Measurements from ENCODE around the gene PLEK2.

DNA sequence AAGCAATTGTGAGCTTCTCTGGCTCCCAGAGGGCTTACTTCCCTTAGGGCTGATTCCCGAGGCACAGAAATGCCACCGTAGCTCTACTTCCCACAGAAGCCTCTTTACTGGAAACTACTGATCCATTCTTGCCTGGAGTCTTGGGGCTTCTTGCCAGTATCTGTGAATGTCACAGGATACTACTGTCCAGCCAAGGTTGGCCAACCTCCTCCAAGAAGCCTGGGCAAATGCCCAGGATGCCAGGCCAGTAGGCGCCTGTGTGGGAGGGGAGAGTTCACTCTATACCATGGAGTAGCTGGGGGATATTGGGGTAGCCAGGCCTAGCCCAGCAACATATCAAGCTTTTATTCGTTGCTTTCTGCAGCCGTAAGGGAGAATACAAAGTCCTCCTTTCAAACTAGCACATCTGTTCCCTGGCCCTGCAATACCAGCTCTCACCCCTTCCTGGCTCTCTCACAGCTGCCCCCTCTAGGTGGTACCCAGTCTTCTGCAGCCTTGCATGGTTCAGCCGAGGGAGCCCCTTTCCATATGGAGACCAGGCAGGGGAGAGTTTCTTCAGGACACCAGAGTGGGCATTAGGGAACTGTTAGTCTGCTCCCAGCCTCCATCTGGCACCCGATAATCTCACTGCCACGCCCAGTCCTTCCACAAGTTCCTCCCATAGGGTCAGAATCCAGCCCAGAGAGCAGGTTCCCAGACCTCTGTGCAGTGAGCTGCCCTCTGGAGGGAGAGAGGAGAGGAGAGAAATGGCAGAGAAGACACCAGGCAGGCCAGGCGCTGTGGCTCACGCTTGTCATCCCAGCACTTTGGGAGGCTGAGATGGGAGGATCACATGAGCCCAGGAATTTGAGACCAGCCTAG lies 24.3 kb upstream of the PLEK2 start:
- TF ChIP-seq, protein P1, sequence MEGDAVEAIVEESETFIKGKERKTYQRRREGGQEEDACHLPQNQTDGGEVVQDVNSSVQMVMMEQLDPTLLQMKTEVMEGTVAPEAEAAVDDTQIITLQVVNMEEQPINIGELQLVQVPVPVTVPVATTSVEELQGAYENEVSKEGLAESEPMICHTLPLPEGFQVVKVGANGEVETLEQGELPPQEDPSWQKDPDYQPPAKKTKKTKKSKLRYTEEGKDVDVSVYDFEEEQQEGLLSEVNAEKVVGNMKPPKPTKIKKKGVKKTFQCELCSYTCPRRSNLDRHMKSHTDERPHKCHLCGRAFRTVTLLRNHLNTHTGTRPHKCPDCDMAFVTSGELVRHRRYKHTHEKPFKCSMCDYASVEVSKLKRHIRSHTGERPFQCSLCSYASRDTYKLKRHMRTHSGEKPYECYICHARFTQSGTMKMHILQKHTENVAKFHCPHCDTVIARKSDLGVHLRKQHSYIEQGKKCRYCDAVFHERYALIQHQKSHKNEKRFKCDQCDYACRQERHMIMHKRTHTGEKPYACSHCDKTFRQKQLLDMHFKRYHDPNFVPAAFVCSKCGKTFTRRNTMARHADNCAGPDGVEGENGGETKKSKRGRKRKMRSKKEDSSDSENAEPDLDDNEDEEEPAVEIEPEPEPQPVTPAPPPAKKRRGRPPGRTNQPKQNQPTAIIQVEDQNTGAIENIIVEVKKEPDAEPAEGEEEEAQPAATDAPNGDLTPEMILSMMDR (conservative IDR thresholded peaks at IDR 0.05 in 1 of 2, IDR thresholded peaks at IDR 0.05 in 1 of 2; ENCODE audit: low read depth in 1 of 2, low read length in 2 of 2): no peak
- TF ChIP-seq EZH2 (IDR thresholded peaks at IDR 0.05; ENCODE audit: low read length, missing control alignments): no peak

Measured in fibroblast of lung (primary cell).